Thymus (tissue), 14 donors: ENCODE data around the gene ENKD1. TPM values are rescaled to one million over a fixed set of nuclear protein-coding genes. Genes with fewer than 3 reads are reported as not detected.
A peak's percentile ranks its signal among the peaks of the same experiment; 100 is the strongest.

ENCODE experiments used
- DNase-seq, 9 donors: peaks; one replicate each; pipeline ENCODE4 v3.0.0-alpha.2; 2013; ENCODE audit warnings: low spot score in 9 of 9, low read depth in 6 of 9, missing footprints in 1 of 9
- H3K27ac ChIP-seq, 2 donors: one replicate each; pipeline ENCODE4 v1.5.1; 2013; ENCODE audit warnings: control low read depth in 1 of 2, low read depth in 1 of 2, low read length in 1 of 2, mild to moderate bottlenecking in 1 of 2, moderate library complexity in 1 of 2
- H3K27me3 ChIP-seq, 2 donors: one replicate each; pipeline ENCODE4 v1.5.1; 2013; ENCODE audit warnings: low read length in 1 of 2; ENCODE audit not compliant: control insufficient read depth in 2 of 2, insufficient read depth in 1 of 2
- H3K36me3 ChIP-seq, 2 donors: one replicate each; pipeline ENCODE4 v1.5.1; 2013; ENCODE audit warnings: low read length in 1 of 2, mild to moderate bottlenecking in 1 of 2, moderate library complexity in 1 of 2; ENCODE audit not compliant: control insufficient read depth in 2 of 2, insufficient read depth in 2 of 2
- H3K4me1 ChIP-seq, 2 donors: one replicate each; pipeline ENCODE4 v1.5.1; 2013; ENCODE audit warnings: low read length in 2 of 2; ENCODE audit not compliant: control insufficient read depth in 2 of 2, insufficient read depth in 2 of 2
- H3K4me3 ChIP-seq, 2 donors: one replicate each; pipeline ENCODE4 v1.5.1; 2013; ENCODE audit warnings: low read length in 2 of 2, control low read depth in 1 of 2, mild to moderate bottlenecking in 1 of 2
- H3K9me3 ChIP-seq, 2 donors: one replicate each; pipeline ENCODE4 v1.5.1; 2013; ENCODE audit warnings: low read length in 1 of 2, mild to moderate bottlenecking in 1 of 2; ENCODE audit not compliant: control insufficient read depth in 2 of 2, insufficient read depth in 1 of 2
- WGBS: extraction: QIAGEN DNeasy Blood & Tissue Kit; methylation state at CpG from one replicate; pipeline ENCODE4 v1.1.7; 2013; 5-methylcytosine and 5-hydroxymethylcytosine counted together
- long read RNA-seq, 10 donors: transcript quantifications; one replicate each; lab custom pipeline, GENCODE V29; 2026
- polyA plus RNA-seq: library from polyadenylated mRNA; stranded (reverse); fragments of 200-250 nt; gene quantifications from one replicate; pipeline ENCODE4 v1.2.3, GENCODE V29; 2013
- total RNA-seq: library from RNA; stranded (reverse); fragments of 120-200 nt; gene quantifications from one replicate; pipeline ENCODE4 v1.2.4, GENCODE V29; 2013
- donor health status: healthy.

Gene ENKD1, protein sequence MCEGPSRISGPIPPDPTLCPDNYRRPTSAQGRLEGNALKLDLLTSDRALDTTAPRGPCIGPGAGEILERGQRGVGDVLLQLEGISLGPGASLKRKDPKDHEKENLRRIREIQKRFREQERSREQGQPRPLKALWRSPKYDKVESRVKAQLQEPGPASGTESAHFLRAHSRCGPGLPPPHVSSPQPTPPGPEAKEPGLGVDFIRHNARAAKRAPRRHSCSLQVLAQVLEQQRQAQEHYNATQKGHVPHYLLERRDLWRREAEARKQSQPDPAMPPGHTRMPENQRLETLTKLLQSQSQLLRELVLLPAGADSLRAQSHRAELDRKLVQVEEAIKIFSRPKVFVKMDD
- total RNA-seq (12.0 TPM), polyA plus RNA-seq (31.3 TPM)
- long read RNA-seq, donor 1 = 0 reads
- long read RNA-seq, donor 2 = 0 reads
- long read RNA-seq, donor 3, partial matches to known transcripts = 0 of 4 reads
- long read RNA-seq, donor 3, other reads (novel, unspliced or antisense) = 0 of 4 reads
- long read RNA-seq, donor 4 = 0 reads
- long read RNA-seq, donor 5, partial matches to known transcripts = 0 of 10 reads
- long read RNA-seq, donor 5, other reads (novel, unspliced or antisense) = 0 of 10 reads
- long read RNA-seq, donor 6, partial matches to known transcripts = 0 of 5 reads
- long read RNA-seq, donor 6, other reads (novel, unspliced or antisense) = 0 of 5 reads
- long read RNA-seq, donor 7, partial matches to known transcripts = 0 of 3 reads
- long read RNA-seq, donor 7, other reads (novel, unspliced or antisense) = 0 of 3 reads
- long read RNA-seq, donor 8, partial matches to known transcripts = 0 of 3 reads
- long read RNA-seq, donor 8, other reads (novel, unspliced or antisense) = 0 of 3 reads
- long read RNA-seq, donor 9, partial matches to known transcripts = 0 of 6 reads
- long read RNA-seq, donor 9, other reads (novel, unspliced or antisense) = 0 of 6 reads
- long read RNA-seq, donor 10, partial matches to known transcripts = 0 of 1 reads
- long read RNA-seq, donor 10, other reads (novel, unspliced or antisense) = 0 of 1 reads

DNA sequence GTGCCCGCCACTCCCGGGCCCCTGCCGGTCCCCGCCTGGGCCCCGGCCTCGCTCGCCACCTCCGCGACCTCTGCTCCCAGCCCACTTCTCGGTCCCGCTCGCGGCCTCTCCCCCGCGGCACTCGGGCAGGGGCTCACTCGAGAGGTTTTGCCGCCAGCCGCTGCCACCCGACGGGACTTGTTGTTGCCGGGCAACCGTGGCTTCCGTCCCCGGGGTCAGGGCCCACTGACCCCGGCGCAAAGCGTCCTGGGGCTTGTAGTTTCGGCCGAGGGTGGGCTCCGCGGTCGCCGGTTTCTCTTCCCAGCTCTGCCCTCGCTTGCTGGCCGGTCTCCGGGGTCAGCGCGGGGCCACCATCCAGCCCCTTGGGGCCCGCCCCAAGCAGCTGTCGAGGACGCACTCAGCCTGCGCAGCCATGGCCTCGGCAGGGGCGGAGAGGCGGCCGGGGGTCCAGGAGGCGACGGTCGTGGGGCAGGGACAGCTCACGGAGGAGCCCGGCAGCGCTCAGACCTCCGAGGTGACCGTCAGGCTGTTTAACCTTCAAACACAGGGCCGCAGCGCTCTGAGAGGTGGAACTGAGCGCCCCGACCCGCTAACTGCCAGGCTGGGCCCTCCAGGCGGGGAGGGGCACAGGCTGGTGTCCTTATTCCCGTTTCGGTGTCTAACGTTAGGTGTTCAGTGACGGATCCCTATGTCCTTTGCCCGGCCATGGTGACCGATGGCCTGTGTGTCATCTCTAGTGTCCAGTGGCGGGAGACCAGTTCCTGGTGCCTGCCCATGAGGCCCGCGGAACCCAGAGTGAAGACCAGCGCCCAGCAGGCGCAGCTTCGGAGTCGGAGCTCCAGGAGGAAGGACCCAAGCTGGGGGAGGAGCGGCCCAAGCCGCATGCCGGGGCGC lies at the start of gene ENKD1, which contains the start of gene C16orf86:
ENKD1 (minus strand) TSS at position 192 of the 894 bp plus-strand sequence. CDS start 308 bp downstream, outside the sequence.
C16orf86 (plus strand) TSS at position 256 of the 894 bp plus-strand sequence; CDS start at position 413, 157 bp downstream.
- WGBS = 6% methylated on average over 78 of the region's 78 CpGs
- H3K36me3 ChIP-seq = peaks cover 8 to 14% of the 10 kb centered on the region in 2 donors
- H3K9me3 ChIP-seq = no peaks in the 10 kb centered on the region
- H3K4me1 ChIP-seq = peaks cover 19 to 27% of the 10 kb centered on the region in 2 donors
- H3K27me3 ChIP-seq = peaks cover 0 to 5% of the 10 kb centered on the region in 2 donors
- peak within 1 kb of the TSS; percentile 58 to 90 for H3K4me3 ChIP-seq
- peak in 8 of 9 donors; percentile 75 to 91 (median 82) for DNase-seq
- H3K27ac ChIP-seq = peak within 1 kb of the TSS; percentile 73 to 80

DNA sequence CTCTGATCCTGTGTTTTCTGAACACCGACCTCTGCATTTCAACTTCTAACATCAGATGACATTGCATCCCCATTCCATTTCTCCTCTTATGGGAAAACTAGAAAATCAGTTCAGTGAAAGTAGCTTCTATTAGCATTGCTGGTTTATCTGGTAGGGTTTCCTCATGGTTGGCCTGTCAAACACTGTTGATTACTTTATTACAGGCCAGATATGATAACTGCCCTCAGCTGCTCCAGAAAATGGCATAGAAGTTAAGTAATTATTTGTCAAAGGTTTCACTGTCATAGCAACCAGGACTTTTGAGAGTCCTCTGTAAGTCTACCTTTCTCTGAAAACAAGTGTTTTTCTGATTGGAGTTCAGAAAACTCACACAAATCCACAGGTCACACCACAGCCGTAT lies 49.5 kb upstream of the ENKD1 start:
- H3K4me3 ChIP-seq = no peak overlapping the region
- DNase-seq = no peak
- over 99% methylated on average over 2 of the region's 2 CpGs for WGBS
- no peaks in the 10 kb centered on the region for H3K9me3 ChIP-seq
- no peaks in the 10 kb centered on the region for H3K36me3 ChIP-seq
- H3K4me1 ChIP-seq = peaks cover 13 to 15% of the 10 kb centered on the region in 2 donors
- H3K27me3 ChIP-seq = no peaks in the 10 kb centered on the region
- no peak overlapping the region for H3K27ac ChIP-seq

DNA sequence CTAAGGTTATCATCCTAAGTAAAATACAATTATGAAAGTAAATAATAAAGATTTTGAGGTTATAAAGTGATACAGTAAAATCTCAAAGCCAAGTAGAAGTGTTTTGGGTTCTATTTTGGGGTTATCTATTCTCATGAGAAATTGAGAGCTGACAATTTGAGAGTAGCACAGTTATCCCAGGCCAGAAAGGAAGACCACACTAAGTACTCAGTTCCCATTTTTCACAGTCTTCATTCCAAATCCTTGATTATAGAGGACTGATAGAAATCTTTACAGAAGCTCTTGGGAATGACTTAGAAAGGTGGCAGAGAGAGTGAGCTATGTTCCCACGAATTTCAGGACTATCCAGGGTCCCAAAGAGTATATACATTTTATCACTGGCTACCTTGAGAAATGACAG lies 48.0 kb upstream of the ENKD1 start:
- Histone ChIP-seq H3K27ac (no peak overlapping the region), H3K36me3 (no peaks in the 10 kb centered on the region), H3K9me3 (no peaks in the 10 kb centered on the region), H3K27me3 (no peaks in the 10 kb centered on the region), H3K4me3 (no peak overlapping the region), H3K4me1 (peaks cover 8 to 10% of the 10 kb centered on the region in 2 donors)
- no peak for DNase-seq
- WGBS = 96% methylated on average over 1 of the region's 1 CpG

DNA sequence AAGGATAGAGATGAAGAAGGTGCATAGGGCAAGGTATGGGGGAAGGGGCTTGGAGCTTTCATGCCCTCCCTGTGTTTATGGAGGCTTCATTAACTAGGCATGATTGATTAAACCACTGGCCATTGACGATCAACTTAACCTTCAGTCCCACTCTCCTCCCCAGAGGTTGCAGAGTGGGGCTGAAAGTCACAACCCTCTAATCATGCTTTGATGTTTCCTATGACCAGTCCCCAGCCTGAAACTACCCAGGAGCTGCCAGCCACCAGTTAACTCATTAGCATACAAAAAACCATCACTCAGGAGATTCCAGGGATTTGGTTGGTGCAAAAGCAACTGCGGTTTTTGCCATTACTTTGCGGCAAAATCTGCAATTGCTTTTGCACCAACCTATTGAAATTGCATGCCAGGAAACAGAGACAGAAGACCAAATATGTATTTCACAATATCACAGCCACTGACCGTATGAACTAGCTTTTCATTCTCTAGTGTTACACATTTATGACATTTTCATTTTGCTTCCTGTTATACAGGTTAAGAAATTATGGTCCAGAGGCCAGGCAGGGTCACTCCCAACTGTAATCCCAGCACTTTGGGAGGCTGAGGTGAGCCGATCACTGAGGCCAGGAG lies 47.2 kb upstream of the ENKD1 start:
- H3K4me1 ChIP-seq = peaks cover 7 to 9% of the 10 kb centered on the region in 2 donors
- no peaks in the 10 kb centered on the region for H3K27me3 ChIP-seq
- 97% methylated on average over 5 of the region's 5 CpGs for WGBS
- no peak overlapping the region for H3K4me3 ChIP-seq
- no peaks in the 10 kb centered on the region for H3K9me3 ChIP-seq
- H3K27ac ChIP-seq = no peak overlapping the region
- DNase-seq = no peak
- no peaks in the 10 kb centered on the region for H3K36me3 ChIP-seq

DNA sequence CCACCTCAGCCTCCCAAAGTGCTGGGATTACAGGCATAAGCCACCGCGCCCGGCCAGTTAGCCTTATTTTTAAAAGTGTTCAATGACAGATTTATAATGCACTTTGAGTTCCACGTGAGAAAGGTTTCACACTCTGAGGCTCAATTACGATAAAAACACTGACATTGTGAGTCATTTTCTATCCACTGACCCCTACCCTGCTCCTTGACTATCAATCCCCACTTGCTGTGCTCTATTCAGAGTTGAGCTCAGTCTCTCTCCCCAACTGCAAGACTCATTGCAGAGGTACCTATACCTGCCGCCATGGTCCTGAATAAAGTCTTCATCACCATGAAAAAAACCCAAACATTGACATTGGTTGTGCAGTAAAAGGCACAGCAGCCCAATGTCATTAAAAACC lies 44.1 kb upstream of the ENKD1 start:
- Histone ChIP-seq H3K9me3 (no peaks in the 10 kb centered on the region), H3K36me3 (no peaks in the 10 kb centered on the region), H3K4me3 (no peak overlapping the region), H3K27ac (no peak overlapping the region), H3K27me3 (no peaks in the 10 kb centered on the region), H3K4me1 (no peaks in the 10 kb centered on the region)
- DNase-seq = no peak
- 98% methylated on average over 6 of the region's 6 CpGs for WGBS

DNA sequence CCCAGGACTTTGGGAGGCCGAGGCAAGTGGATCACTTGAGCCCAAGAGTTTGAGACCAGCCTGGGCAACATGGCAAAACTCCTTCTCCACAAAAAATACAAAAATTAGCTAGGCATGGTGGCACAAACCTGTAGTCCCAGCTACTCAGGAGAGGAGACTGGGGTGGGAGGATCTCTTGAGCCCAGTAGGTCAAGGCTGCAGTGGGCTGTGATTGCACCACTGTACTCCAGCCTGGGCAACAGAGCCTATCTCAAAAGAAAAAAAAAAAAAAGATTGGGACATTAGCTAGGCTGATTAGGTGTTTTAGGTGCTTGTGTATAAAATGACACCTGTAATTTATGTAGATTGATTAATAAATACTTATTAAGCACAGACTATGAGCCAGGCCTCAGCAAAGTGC lies 42.5 kb upstream of the ENKD1 start:
- Histone ChIP-seq H3K27me3 (no peaks in the 10 kb centered on the region), H3K36me3 (no peaks in the 10 kb centered on the region), H3K4me1 (no peaks in the 10 kb centered on the region), H3K9me3 (no peaks in the 10 kb centered on the region), H3K4me3 (no peak overlapping the region), H3K27ac (no peak overlapping the region)
- WGBS = 96% methylated on average over 1 of the region's 1 CpG
- no peak for DNase-seq

DNA sequence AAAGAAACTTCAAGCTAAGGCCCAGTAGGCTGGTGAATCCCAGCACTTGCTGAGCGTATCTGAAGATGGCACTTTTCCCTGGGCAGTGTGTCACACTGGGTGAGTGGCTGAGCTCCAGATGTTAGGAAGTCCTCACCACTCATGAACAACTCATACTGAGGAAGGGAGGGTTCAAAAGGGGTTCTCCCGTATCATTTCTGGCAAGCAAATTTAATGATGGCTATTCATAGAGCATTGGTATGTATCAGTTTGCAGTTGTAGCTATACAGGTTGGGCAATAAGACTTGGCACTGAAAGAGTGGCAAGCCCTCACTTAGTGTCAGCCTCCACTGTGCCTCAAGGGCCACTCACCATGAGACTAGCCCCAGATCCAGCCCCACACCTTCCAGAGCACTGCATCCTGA lies 41.8 kb upstream of the ENKD1 start:
- Histone ChIP-seq H3K27me3 (no peaks in the 10 kb centered on the region), H3K4me3 (no peak overlapping the region), H3K4me1 (peaks cover 3 to 4% of the 10 kb centered on the region in 2 donors), H3K36me3 (no peaks in the 10 kb centered on the region), H3K9me3 (no peaks in the 10 kb centered on the region), H3K27ac (no peak overlapping the region)
- 96% methylated on average over 2 of the region's 2 CpGs for WGBS
- no peak for DNase-seq

DNA sequence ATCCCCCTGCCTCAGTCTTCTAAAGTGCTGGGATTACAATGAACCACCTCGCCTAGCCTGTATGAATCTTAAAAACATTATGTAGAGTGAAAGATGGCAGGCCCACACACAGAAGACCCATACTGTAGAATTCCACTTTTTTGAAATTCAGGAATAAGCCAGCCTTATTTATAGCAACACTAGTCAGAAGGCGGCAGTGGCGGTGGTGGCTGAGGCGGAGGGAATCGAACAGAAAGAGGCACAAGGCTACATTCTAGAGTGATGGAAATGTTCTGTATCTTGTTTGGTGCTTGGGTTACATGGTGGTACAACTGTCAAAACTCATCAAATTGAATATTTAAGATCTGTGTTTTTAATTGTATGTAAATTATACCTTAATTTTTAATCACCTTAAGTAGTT lies 41.2 kb upstream of the ENKD1 start:
- H3K27ac ChIP-seq = no peak overlapping the region
- DNase-seq = no peak
- peaks cover 5 to 7% of the 10 kb centered on the region in 2 donors for H3K4me1 ChIP-seq
- 98% methylated on average over 5 of the region's 5 CpGs for WGBS
- no peaks in the 10 kb centered on the region for H3K27me3 ChIP-seq
- no peaks in the 10 kb centered on the region for H3K36me3 ChIP-seq
- H3K4me3 ChIP-seq = no peak overlapping the region
- no peaks in the 10 kb centered on the region for H3K9me3 ChIP-seq
